HepG2 (cell line): ENCODE results near the gene PDCD11. TPM values are rescaled to one million over a fixed set of nuclear protein-coding genes. Genes with fewer than 3 reads are reported as not detected.

Source experiments
- ADNP ChIP-seq: sonication (generic); formaldehyde crosslinking; IDR thresholded peaks from 2 replicates; pipeline ENCODE4 v1.4.0; 2020; ENCODE audit warnings: missing genetic modification reagents
- FOXO1 ChIP-seq: sonication (generic); formaldehyde crosslinking; IDR thresholded peaks from 2 replicates; pipeline ENCODE4 v1.4.0; 2020; ENCODE audit warnings: missing genetic modification reagents
- KDM5B ChIP-seq: sonication (generic); formaldehyde crosslinking; IDR thresholded peaks from 2 replicates; pipeline ENCODE4 v1.4.0; 2020; ENCODE audit warnings: missing genetic modification reagents, mild to moderate bottlenecking, borderline replicate concordance
- MED1 ChIP-seq: sonication (generic); formaldehyde crosslinking; IDR thresholded peaks from 2 replicates; pipeline ENCODE4 v1.4.0; 2020; ENCODE audit warnings: missing genetic modification reagents
- PHB2 ChIP-seq: fragments of 450-650 bp; IDR thresholded peaks from 2 replicates; pipeline ENCODE4 v1.6.1; 2018; ENCODE audit not compliant: partially characterized antibody
- POLR2G ChIP-seq: fragments of 200-400 bp; formaldehyde crosslinking; IDR thresholded peaks from 2 replicates; pipeline ENCODE4 v1.6.1; 2018; ENCODE audit warnings: mild to moderate bottlenecking, low read depth, low read length, moderate library complexity
- RORA ChIP-seq: sonication (generic); formaldehyde crosslinking; IDR thresholded peaks from 2 replicates; pipeline ENCODE4 v1.5.0; 2020; ENCODE audit warnings: mild to moderate bottlenecking, missing genetic modification reagents, moderate library complexity
- SKI ChIP-seq: fragments of 450-650 bp; IDR thresholded peaks from one replicate; pipeline ENCODE4 v1.6.1; 2018; ENCODE audit warnings: mild to moderate bottlenecking; ENCODE audit not compliant: partially characterized antibody
- SP4 ChIP-seq: sonication (generic); formaldehyde crosslinking; IDR thresholded peaks from 2 replicates; pipeline ENCODE4 v1.8.1; 2023; ENCODE audit warnings: mild to moderate bottlenecking, missing genetic modification reagents
- ZBTB42 ChIP-seq: sonication (generic); formaldehyde crosslinking; IDR thresholded peaks from 2 replicates; pipeline ENCODE4 v1.5.0; 2020; ENCODE audit warnings: mild to moderate bottlenecking, missing genetic modification reagents
- ZNF3 ChIP-seq: IDR thresholded peaks from 2 replicates; pipeline ENCODE4 v1.7.0; 2017; ENCODE audit warnings: inconsistent platforms
- ZNF33A ChIP-seq: sonication (generic); formaldehyde crosslinking; IDR thresholded peaks from 2 replicates; pipeline ENCODE4 v1.5.1; 2020; ENCODE audit warnings: missing genetic modification reagents, mild to moderate bottlenecking, moderate library complexity, borderline replicate concordance
- ZNF451 ChIP-seq: sonication (generic); formaldehyde crosslinking; IDR thresholded peaks from 2 replicates; pipeline ENCODE4 v1.5.0; 2020; ENCODE audit warnings: mild to moderate bottlenecking, missing genetic modification reagents
- ZNF558 ChIP-seq: sonication (generic); formaldehyde crosslinking; IDR thresholded peaks from 2 replicates; pipeline ENCODE4 v1.9.0; 2022; ENCODE audit warnings: mild to moderate bottlenecking, missing genetic modification reagents, borderline replicate concordance
- ZNF670 ChIP-seq: sonication (generic); formaldehyde crosslinking; IDR thresholded peaks from 2 replicates; pipeline ENCODE4 v1.8.0; 2022; ENCODE audit warnings: mild to moderate bottlenecking, missing genetic modification reagents, borderline replicate concordance
- polyA plus RNA-seq, 8 experiments: library from polyadenylated mRNA; depleted of rRNA in 3 of 8; stranded (reverse) in 7 of 8; unstranded in 1 of 8; fragments of >200 nt; fragmentation: Illumina TruSeq in 4 of 8; extraction: Trizol in 4 of 8; gene quantifications; 2 replicates each; pipeline versions ENCODE4 v1.2.1 to v1.2.3, GENCODE V29; 2011 to 2016; ENCODE audit warnings: low read depth in 4 of 8, missing spikeins in 1 of 8, mixed read lengths in 1 of 8; ENCODE audit not compliant: insufficient read depth in 1 of 8
- total RNA-seq, 5 experiments: library from RNA; depleted of rRNA; stranded (reverse); fragments of >200 nt; fragmentation: Illumina TruSeq; extraction: Trizol; gene quantifications; 2 replicates each; pipeline ENCODE4 v1.2.3, GENCODE V29; 2016; ENCODE audit warnings: low read depth in 1 of 5
- TF ChIP-seq, protein P1 (sequence below): sonication (generic); formaldehyde crosslinking; IDR thresholded peaks from 2 replicates; pipeline ENCODE4 v1.4.0; 2020; ENCODE audit warnings: missing genetic modification reagents
- TF ChIP-seq, protein P2 (sequence below): sonication (generic); formaldehyde crosslinking; IDR thresholded peaks from 2 replicates; pipeline ENCODE4 v1.5.1; 2020; ENCODE audit warnings: mild to moderate bottlenecking, missing genetic modification reagents, borderline replicate concordance
- TF ChIP-seq, protein P3 (sequence below): sonication (generic); formaldehyde crosslinking; IDR thresholded peaks from 2 replicates; pipeline ENCODE4 v1.5.1; 2020; ENCODE audit warnings: mild to moderate bottlenecking, missing genetic modification reagents

Gene PDCD11
- total and polyA plus RNA-seq, 2 of the 13 experiments (the other 11 are each of a cell fraction or from before 2014, with no cell fraction given), result 12.8 to 52.8 TPM

DNA sequence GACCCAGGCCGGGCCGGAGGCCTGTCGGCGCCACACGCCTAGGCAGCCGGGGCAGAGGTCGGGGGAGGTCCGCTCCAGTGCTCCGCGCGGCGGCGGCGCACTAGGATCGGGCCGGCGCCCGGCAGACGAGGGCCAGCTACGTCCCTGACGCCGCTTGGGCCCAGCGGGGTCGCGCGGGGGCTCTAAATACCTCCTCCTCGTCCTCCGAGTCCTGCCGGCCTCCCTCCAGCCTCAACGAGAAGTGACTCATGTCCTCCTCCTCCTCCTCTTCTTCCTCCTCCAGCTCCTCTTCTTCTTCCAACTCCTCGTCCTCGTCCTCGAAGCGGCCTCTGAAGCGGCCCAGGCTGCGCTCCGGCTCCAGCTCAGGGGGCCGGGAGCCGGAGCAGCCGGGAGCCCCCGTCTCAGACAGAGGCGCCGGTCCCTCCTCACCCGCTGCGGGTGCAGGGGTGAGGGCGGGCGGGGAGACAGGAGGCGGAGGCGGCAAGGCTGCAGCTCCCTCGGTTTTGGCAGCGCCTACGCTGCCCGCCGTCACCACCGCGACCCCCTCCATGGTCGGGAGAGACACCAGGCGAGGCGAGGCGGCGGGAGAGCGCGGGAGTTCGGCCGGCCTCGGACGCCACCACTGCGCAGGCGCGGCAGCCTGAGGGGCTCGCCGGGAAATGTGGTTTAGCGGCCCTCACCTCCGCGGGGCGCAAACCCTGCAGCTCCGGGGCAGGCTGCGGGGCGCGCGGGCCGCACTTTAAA lies 45.7 kb upstream of the PDCD11 start, which contains the start of gene PCGF6 (continued):
- TF ChIP-seq ZNF33A, result no peak
- no peak for TF ChIP-seq ZNF558
- 0 out of 2 replicates have a peak, but pooled peaks have one; percentile 39 for TF ChIP-seq MED1 (CRISPR knock-in tag)
- no peak for TF ChIP-seq SKI
- TF ChIP-seq KDM5B (CRISPR knock-in tag), result peak; percentile 87
- peak; percentile 72 for TF ChIP-seq POLR2G
- TF ChIP-seq ZNF670 (CRISPR knock-in tag), result 0 out of 2 replicates have a peak, but pooled peaks have one; percentile 31
- TF ChIP-seq ZNF451 (CRISPR knock-in tag), result peak; percentile 83
- TF ChIP-seq, protein P1, sequence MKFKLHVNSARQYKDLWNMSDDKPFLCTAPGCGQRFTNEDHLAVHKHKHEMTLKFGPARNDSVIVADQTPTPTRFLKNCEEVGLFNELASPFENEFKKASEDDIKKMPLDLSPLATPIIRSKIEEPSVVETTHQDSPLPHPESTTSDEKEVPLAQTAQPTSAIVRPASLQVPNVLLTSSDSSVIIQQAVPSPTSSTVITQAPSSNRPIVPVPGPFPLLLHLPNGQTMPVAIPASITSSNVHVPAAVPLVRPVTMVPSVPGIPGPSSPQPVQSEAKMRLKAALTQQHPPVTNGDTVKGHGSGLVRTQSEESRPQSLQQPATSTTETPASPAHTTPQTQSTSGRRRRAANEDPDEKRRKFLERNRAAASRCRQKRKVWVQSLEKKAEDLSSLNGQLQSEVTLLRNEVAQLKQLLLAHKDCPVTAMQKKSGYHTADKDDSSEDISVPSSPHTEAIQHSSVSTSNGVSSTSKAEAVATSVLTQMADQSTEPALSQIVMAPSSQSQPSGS (CRISPR knock-in tag), result no peak
- TF ChIP-seq ZBTB42 (CRISPR knock-in tag), result no peak; the same call in 1 of the 2 replicates
- peak; percentile 40; the same call in 1 of the 2 replicates for TF ChIP-seq SP4 (CRISPR knock-in tag)
- no peak for TF ChIP-seq PHB2
- no peak for TF ChIP-seq RORA (CRISPR knock-in tag)
- no peak for TF ChIP-seq ZNF3 (CRISPR knock-in tag)
- no peak for TF ChIP-seq FOXO1
- TF ChIP-seq ADNP (CRISPR knock-in tag), result no peak
- TF ChIP-seq, protein P2, sequence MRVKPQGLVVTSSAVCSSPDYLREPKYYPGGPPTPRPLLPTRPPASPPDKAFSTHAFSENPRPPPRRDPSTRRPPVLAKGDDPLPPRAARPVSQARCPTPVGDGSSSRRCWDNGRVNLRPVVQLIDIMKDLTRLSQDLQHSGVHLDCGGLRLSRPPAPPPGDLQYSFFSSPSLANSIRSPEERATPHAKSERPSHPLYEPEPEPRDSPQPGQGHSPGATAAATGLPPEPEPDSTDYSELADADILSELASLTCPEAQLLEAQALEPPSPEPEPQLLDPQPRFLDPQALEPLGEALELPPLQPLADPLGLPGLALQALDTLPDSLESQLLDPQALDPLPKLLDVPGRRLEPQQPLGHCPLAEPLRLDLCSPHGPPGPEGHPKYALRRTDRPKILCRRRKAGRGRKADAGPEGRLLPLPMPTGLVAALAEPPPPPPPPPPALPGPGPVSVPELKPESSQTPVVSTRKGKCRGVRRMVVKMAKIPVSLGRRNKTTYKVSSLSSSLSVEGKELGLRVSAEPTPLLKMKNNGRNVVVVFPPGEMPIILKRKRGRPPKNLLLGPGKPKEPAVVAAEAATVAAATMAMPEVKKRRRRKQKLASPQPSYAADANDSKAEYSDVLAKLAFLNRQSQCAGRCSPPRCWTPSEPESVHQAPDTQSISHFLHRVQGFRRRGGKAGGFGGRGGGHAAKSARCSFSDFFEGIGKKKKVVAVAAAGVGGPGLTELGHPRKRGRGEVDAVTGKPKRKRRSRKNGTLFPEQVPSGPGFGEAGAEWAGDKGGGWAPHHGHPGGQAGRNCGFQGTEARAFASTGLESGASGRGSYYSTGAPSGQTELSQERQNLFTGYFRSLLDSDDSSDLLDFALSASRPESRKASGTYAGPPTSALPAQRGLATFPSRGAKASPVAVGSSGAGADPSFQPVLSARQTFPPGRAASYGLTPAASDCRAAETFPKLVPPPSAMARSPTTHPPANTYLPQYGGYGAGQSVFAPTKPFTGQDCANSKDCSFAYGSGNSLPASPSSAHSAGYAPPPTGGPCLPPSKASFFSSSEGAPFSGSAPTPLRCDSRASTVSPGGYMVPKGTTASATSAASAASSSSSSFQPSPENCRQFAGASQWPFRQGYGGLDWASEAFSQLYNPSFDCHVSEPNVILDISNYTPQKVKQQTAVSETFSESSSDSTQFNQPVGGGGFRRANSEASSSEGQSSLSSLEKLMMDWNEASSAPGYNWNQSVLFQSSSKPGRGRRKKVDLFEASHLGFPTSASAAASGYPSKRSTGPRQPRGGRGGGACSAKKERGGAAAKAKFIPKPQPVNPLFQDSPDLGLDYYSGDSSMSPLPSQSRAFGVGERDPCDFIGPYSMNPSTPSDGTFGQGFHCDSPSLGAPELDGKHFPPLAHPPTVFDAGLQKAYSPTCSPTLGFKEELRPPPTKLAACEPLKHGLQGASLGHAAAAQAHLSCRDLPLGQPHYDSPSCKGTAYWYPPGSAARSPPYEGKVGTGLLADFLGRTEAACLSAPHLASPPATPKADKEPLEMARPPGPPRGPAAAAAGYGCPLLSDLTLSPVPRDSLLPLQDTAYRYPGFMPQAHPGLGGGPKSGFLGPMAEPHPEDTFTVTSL, result no peak
- TF ChIP-seq, protein P3, sequence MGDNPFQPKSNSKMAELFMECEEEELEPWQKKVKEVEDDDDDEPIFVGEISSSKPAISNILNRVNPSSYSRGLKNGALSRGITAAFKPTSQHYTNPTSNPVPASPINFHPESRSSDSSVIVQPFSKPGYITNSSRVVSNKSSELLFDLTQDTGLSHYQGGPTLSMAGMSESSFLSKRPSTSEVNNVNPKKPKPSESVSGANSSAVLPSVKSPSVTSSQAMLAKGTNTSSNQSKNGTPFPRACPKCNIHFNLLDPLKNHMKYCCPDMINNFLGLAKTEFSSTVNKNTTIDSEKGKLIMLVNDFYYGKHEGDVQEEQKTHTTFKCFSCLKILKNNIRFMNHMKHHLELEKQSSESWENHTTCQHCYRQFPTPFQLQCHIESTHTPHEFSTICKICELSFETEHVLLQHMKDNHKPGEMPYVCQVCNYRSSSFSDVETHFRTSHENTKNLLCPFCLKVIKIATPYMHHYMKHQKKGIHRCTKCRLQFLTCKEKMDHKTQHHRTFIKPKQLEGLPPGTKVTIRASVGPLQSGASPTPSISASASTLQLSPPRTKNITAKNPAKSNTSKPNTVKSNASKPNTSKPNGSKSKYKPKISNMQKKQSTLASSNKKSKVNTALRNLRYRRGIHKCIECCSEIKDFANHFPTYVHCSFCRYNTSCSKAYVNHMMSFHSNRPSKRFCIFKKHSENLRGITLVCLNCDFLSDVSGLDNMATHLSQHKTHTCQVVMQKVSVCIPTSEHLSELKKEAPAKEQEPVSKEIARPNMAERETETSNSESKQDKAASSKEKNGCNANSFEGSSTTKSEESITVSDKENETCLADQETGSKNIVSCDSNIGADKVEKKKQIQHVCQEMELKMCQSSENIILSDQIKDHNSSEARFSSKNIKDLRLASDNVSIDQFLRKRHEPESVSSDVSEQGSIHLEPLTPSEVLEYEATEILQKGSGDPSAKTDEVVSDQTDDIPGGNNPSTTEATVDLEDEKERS (CRISPR knock-in tag), result peak; percentile 44; the same call in 1 of the 2 replicates
